Measurements from ENCODE around the gene TBCK.

- TF ChIP-seq EZH2 (optimal IDR thresholded peaks at IDR 0.05; ENCODE audit: low read depth, low read length) (no peak), CTCF (IDR thresholded peaks at IDR 0.05; ENCODE audit: low read length) (no peak), EZH2phosphoT487 (IDR thresholded peaks at IDR 0.05; ENCODE audit: low read length) (no peak)
Observed at GRCh38 chr4:106062452-106062875, 253.5 kb downstream of the TBCK start.

Measured in MM.1S (cell line).